HG03439 (cell line): ENCODE results near the gene LAMA4.

ENCODE experiments used
- ATAC-seq: cut with Tn5 transposase; IDR thresholded peaks from one replicate; pipeline ENCODE4 v1.9.1; 2021; ENCODE audit warnings: mild to moderate bottlenecking, moderate library complexity; ENCODE audit not compliant: unreplicated experiment

Gene LAMA4

DNA sequence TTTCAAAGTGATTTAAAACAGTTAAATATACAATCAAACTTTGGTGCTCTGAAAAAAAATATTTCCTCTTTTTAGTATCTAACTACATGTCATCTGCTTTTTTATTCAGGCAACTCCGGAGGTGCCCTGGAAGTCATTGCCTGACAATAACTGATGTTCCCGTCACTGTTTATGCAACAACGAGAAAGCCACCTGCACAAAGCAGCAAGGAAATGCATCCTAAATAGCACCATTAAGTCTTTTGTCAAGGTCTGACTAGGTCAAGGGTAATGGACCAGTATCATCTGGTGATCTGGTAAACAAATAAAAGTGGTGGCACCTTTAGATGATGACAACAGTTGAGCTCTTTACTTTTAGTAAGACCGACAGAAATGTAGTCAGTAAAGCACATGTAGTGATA is 153.8 kb downstream of the LAMA4 start:
- no peak for ATAC-seq

DNA sequence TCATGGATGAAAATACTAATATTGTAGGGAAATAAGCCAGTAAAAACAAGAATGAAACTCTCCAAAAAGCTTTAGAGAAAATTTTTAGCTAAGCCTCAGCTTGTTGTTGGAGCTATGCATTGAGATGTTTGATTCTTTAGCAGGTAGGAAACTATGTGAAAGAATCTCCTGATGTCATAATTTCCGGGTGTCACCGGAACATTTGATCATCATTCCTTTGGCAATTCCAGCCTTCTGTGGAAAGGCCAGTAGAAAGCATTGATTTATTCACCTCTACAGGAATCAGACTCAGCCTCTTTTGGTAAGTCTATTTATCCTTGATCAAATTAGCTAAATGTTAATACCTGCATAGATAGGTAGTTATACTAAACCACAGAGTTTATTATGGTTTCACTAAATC is 157.5 kb downstream of the LAMA4 start:
- ATAC-seq, result no peak

- ATAC-seq, result no peak
These were observed 166.5 kb downstream of the LAMA4 start for GRCh38 chr6:112087916-112088315.

GRCh38 chr6:112087136-112087911 is 167.0 kb downstream of the LAMA4 start, which contains the start of the genes FAM229B and TUBE1:
Gene FAM229B (plus strand): TSS chr6:112087591. CDS start chr6:112099284, 11,693 bp downstream.
Gene TUBE1 (minus strand): TSS chr6:112087482. CDS start chr6:112087434, 48 bp downstream.
- peak; percentile 98 for ATAC-seq

DNA sequence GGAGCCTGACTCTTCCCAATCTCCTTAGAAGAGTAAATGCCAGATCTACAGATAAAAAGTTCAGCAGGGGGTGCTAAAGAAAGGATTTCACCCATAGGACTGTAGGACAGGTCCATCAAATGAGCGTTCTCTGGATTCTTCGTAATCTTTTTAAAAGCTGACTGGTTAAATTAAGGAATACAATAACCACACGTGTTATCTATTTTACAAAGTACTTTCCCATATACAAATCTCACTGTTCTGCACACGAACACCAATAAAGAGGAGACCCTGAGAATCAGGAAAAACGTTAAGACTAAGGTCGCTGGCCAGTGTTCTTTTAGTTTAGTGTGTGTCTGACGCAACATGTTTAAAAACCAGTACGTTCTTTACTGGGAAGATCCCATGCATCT is 167.6 kb downstream of the LAMA4 start:
- ATAC-seq, result peak; percentile 27

GRCh38 chr6:112085286-112086065 is 168.9 kb downstream of the LAMA4 start:
- ATAC-seq, result no peak

DNA sequence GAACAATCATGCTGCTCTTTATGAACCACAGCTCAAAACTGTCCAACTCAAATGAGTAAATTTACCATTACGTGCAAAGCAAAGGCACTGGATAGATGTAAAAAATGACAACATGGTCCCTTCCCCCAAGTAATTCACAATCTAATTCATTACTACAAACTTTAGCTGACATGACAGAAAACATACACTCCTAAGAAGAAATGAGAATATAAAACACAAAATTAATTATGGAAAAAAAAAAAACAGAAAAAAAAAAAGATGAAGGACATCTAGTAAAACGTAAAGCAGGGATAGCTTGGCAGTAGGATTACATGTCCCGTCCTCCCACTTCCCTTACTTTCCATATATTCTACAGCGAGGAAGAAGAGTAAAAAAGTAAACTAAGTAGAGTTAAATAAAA is 172.8 kb downstream of the LAMA4 start:
- no peak for ATAC-seq

DNA sequence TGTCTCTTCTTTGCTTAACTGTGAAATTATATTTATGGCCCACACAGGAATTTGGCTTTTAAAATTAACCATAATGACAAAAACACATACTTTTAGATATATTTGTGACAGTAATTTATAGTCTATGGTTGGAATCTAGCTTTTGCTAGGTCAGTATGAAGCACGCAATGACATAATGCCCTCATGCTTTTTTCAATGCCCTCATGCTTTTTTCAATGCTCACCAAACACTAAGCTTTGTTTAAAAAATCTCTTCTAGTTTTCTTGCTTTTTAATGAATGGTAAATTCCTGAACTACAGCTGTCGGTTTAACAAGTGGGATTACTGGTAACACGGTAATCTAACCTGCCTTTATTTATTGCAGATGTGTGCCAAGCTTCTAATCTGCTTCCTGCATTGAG is 187.8 kb downstream of the LAMA4 start:
- ATAC-seq, result no peak

DNA sequence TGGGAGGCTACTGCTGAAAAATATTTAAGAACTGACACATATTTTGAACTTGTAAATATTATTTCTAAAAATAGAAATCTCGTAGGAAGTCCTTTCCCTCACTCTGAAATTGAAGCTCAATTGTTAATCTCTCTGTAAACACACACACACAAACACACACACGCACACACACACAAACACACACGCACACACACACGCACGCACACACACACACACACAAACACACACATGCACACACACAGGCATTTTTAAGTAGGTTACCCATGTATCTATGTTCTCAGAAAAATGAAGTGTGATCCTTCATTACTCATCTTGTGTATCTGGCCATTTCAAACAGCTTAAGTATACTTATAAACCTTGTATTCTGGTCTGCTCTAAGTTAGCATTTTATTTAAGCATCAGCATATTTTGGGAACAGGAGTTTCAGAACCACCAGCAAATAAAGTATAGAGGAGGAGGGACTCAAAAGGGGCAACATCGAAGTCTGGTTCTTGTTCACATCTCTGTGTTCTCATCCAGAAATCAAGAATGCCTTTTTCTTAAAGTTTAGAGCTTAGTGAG is 188.9 kb downstream of the LAMA4 start:
- ATAC-seq, result no peak

GRCh38 chr6:112062966-112063365 is 191.4 kb downstream of the LAMA4 start:
- ATAC-seq, result no peak

DNA sequence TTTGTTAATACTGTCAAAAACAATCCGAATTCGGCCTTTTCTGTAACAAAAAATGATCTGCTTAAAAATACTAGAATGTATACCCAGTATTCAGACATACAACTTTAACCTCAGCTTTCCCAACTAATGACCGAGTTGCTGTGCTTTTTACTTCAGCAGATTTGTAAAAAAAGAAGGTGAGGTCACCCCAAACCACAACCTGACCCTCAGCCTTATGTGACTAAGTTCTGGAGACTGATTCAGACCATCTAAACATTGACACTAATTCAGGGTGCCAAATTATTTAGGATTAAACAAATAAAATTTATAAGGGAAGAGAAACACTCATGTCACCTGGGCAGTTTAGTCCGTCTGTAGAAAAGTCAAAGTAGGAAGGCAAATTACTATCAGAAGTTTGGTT is 192.8 kb downstream of the LAMA4 start:
- ATAC-seq, result no peak
